NCI-H748 (cell line): Measurements from ENCODE around the gene FJX1.
"Not testable (repeated sequence)": the region's sequence is repeated elsewhere in the genome, so short reads cannot be mapped to it uniquely, and the experiment has no call there.

Experiments
- DNase-seq: peaks from one replicate; lab custom pipeline; 2025; ENCODE audit not compliant: unreplicated experiment; lab: John Stamatoyannopoulos, UW

The FJX1 gene

GRCh38 chr11:35664977-35665441 lies 46.7 kb downstream of the FJX1 start:
- DNase-seq = peak; percentile 32

- DNase-seq = no peak
These were observed 49.0 kb downstream of the FJX1 start for GRCh38 chr11:35667257-35667656.

- DNase-seq = not testable (repeated sequence)
These were observed 50.1 kb downstream of the FJX1 start for GRCh38 chr11:35668350-35668749.
